Mesothelial cell of epicardium (in vitro differentiated cells): ENCODE measurements around the gene CFAP99. TPM values are rescaled to one million over a fixed set of nuclear protein-coding genes. Genes with fewer than 3 reads are reported as not detected.
"Not testable (repeated sequence)": the region's sequence is repeated elsewhere in the genome, so short reads cannot be mapped to it uniquely, and the experiment has no call there.

Experiments
- DNase-seq, 2 experiments: peaks; one replicate each; pipeline ENCODE4 v3.0.0; 2021; ENCODE audit warnings: low spot score in 2 of 2; ENCODE audit not compliant: unreplicated experiment in 2 of 2
- H3K27ac Mint-ChIP-seq: 2 replicates; pipeline ENCODE4 v1.8.0; 2021; ENCODE audit warnings: mixed read lengths
- H3K27me3 Mint-ChIP-seq: 2 replicates; pipeline ENCODE4 v1.8.0; 2021; ENCODE audit warnings: low read depth, mixed read lengths
- H3K36me3 Mint-ChIP-seq: 2 replicates; pipeline ENCODE4 v1.8.0; 2021; ENCODE audit warnings: mixed read lengths
- H3K4me1 Mint-ChIP-seq: 2 replicates; pipeline ENCODE4 v1.8.0; 2021; ENCODE audit warnings: mixed read lengths
- H3K4me3 Mint-ChIP-seq: 2 replicates; pipeline ENCODE4 v1.8.0; 2021; ENCODE audit warnings: mild to moderate bottlenecking, moderate library complexity, mixed read lengths
- H3K9me3 Mint-ChIP-seq: 2 replicates; pipeline ENCODE4 v1.8.0; 2021; ENCODE audit warnings: mixed read lengths
- CTCF ChIP-seq: fragments of 200-600 bp; sonication (generic); IDR thresholded peaks from one replicate; pipeline ENCODE4 v1.5.0; 2021; ENCODE audit warnings: antibody characterized with exemption; ENCODE audit not compliant: unreplicated experiment
- total RNA-seq: library from RNA; stranded (reverse); gene quantifications from 3 replicates; pipeline ENCODE4 v1.2.1, GENCODE V29; 2021

CFAP99 gene
- total RNA-seq, 1 donor from 2014 or later: not detected

GRCh38 chr4:2459589-2460349 lies 41.0 kb downstream of the CFAP99 start:
- peaks cover 5% of the 10 kb centered on the region for H3K27me3 Mint-ChIP-seq
- no peak for TF ChIP-seq CTCF
- DNase-seq: no peak

GRCh38 chr4:2461246-2461960 lies 42.6 kb downstream of the CFAP99 start:
- H3K4me3 Mint-ChIP-seq: peak overlapping the region; percentile 65
- peak overlapping the region; percentile 17 for H3K27ac Mint-ChIP-seq
- H3K27me3 Mint-ChIP-seq: peaks cover 5% of the 10 kb centered on the region

More at GRCh38 chr4:2459589-2460349, 41.0 kb downstream of the CFAP99 start:
- peaks cover 7% of the 10 kb centered on the region for H3K4me1 Mint-ChIP-seq
- no peaks in the 10 kb centered on the region for H3K36me3 Mint-ChIP-seq
- H3K27ac Mint-ChIP-seq: no peak overlapping the region
- H3K9me3 Mint-ChIP-seq: no peaks in the 10 kb centered on the region
- H3K4me3 Mint-ChIP-seq: no peak overlapping the region

GRCh38 chr4:2462218-2462991 lies 43.6 kb downstream of the CFAP99 start:
- TF ChIP-seq CTCF: no peak
- DNase-seq: peak; percentile 54 to 79
- Mint-ChIP-seq H3K36me3 (peaks cover 1% of the 10 kb centered on the region), H3K4me3 (peak overlapping the region; percentile 65), H3K27me3 (peaks cover 5% of the 10 kb centered on the region), H3K4me1 (peaks cover 9% of the 10 kb centered on the region), H3K27ac (no peak overlapping the region), H3K9me3 (no peaks in the 10 kb centered on the region)

More at GRCh38 chr4:2461246-2461960, 42.6 kb downstream of the CFAP99 start:
- peaks cover 7% of the 10 kb centered on the region for H3K4me1 Mint-ChIP-seq
- TF ChIP-seq CTCF: no peak
- no peaks in the 10 kb centered on the region for H3K9me3 Mint-ChIP-seq
- DNase-seq: no peak
- H3K36me3 Mint-ChIP-seq: no peaks in the 10 kb centered on the region

GRCh38 chr4:2462992-2463762 lies 44.4 kb downstream of the CFAP99 start:
- no peak for DNase-seq
- no peaks in the 10 kb centered on the region for H3K9me3 Mint-ChIP-seq
- H3K27ac Mint-ChIP-seq: no peak overlapping the region
- TF ChIP-seq CTCF: no peak
- H3K36me3 Mint-ChIP-seq: peaks cover 1% of the 10 kb centered on the region
- H3K4me3 Mint-ChIP-seq: peak overlapping the region; percentile 62
- H3K4me1 Mint-ChIP-seq: peaks cover 16% of the 10 kb centered on the region
- H3K27me3 Mint-ChIP-seq: peaks cover 5% of the 10 kb centered on the region

- H3K9me3 Mint-ChIP-seq: no peaks in the 10 kb centered on the region
Measured at GRCh38 chr4:2465032-2465431, 46.3 kb downstream of the CFAP99 start.

GRCh38 chr4:2465544-2465943 lies 46.8 kb downstream of the CFAP99 start:
- not testable (repeated sequence) for H3K9me3 Mint-ChIP-seq, H3K27ac Mint-ChIP-seq, DNase-seq, H3K27me3 Mint-ChIP-seq, H3K36me3 Mint-ChIP-seq, H3K4me3 Mint-ChIP-seq
- H3K4me1 Mint-ChIP-seq: peaks cover 32% of the 10 kb centered on the region

More at GRCh38 chr4:2465032-2465431, 46.3 kb downstream of the CFAP99 start:
- no peak overlapping the region for H3K4me3 Mint-ChIP-seq
- no peak overlapping the region for H3K27ac Mint-ChIP-seq
- peaks cover 1% of the 10 kb centered on the region for H3K36me3 Mint-ChIP-seq
- H3K4me1 Mint-ChIP-seq: peaks cover 26% of the 10 kb centered on the region
- DNase-seq: no peak
- TF ChIP-seq CTCF: no peak
- H3K27me3 Mint-ChIP-seq: peaks cover 2% of the 10 kb centered on the region
